Upper lobe of left lung (tissue), 6 donors: ENCODE results near the gene ADAM12. TPM values are rescaled to one million over a fixed set of nuclear protein-coding genes. Genes with fewer than 3 reads are reported as not detected.

ENCODE experiments used
- ATAC-seq, 2 donors: fragments of 200-7000 bp; cut with Tn5 transposase; one replicate each; pipeline ENCODE4 v1.9.1; 2022; ENCODE audit warnings: mild to moderate bottlenecking in 2 of 2, moderate library complexity in 2 of 2; ENCODE audit not compliant: low FRiP score in 2 of 2
- DNase-seq, 2 donors: peaks; one replicate each; pipeline ENCODE4 v3.0.0-alpha.2; 2019 to 2020
- H3K27ac ChIP-seq, 4 donors: fragments of 200-600 bp; sonication (generic); one replicate each; pipeline ENCODE4 v1.5.1; 2016 to 2019
- H3K27me3 ChIP-seq, 4 donors: fragments of 200-600 bp; sonication (generic); one replicate each; pipeline ENCODE4 v1.5.1; 2017 to 2019
- H3K36me3 ChIP-seq, 4 donors: fragments of 200-600 bp; sonication (generic); one replicate each; pipeline ENCODE4 v1.5.1; 2016 to 2019
- H3K4me1 ChIP-seq, 4 donors: fragments of 200-600 bp; sonication (generic); one replicate each; pipeline ENCODE4 v1.5.1; 2018 to 2019
- H3K4me3 ChIP-seq, 4 donors: fragments of 200-600 bp; sonication (generic); one replicate each; pipeline ENCODE4 v1.5.1; 2017 to 2019; ENCODE audit warnings: mild to moderate bottlenecking in 2 of 4, moderate library complexity in 1 of 4
- H3K9me3 ChIP-seq, 4 donors: fragments of 200-600 bp; sonication (generic); one replicate each; pipeline ENCODE4 v1.5.1; 2018 to 2019
- CTCF ChIP-seq, 6 experiments: fragments of 450-650 bp in 4 of 6; fragments of 200-600 bp in 2 of 6; sonication (generic) in 2 of 6; IDR thresholded peaks; one replicate each; pipeline ENCODE4 v1.5.1; 2016 to 2019; ENCODE audit warnings: antibody characterized with exemption in 6 of 6
- EP300 ChIP-seq, 4 donors: sonication (generic); formaldehyde crosslinking; IDR thresholded peaks; one replicate each; pipeline ENCODE4 v1.5.1; 2017; ENCODE audit warnings: antibody characterized with exemption in 4 of 4, control low read depth in 2 of 4
- POLR2A ChIP-seq, 4 donors: fragments of 450-650 bp; IDR thresholded peaks; one replicate each; pipeline ENCODE4 v1.5.1; 2016 to 2017; ENCODE audit warnings: antibody characterized with exemption in 4 of 4, mild to moderate bottlenecking in 2 of 4
- POLR2AphosphoS5 ChIP-seq, 2 donors: sonication (generic); formaldehyde crosslinking; IDR thresholded peaks; one replicate each; pipeline ENCODE4 v1.5.1; 2017; ENCODE audit warnings: antibody characterized with exemption in 2 of 2
- WGBS, 2 donors: methylation state at CpG; one replicate each; pipeline ENCODE4 v1.1.5; 2017 to 2018; 5-methylcytosine and 5-hydroxymethylcytosine counted together
- total RNA-seq, 6 donors: library from RNA; depleted of rRNA in 4 of 6; stranded (reverse); fragments of >200 nt in 4 of 6; gene quantifications; one replicate each; pipeline versions ENCODE4 v1.1.0 to v1.2.1, GENCODE V29; 2016 to 2021
- donor health status: DM: no; HTN: no; CAD: no; lungs with moderate emphysema.
- donor health status: DM: no; HTN: yes; CAD: no; lungs with severe emphysema.

The ADAM12 gene
- total RNA-seq, 6 donors from 2014 or later, result 0.44 to 3.7 (median 0.82) TPM

- TF ChIP-seq EP300 (IDR thresholded peaks at IDR 0.05) (no peak), POLR2AphosphoS5 (IDR thresholded peaks at IDR 0.05) (no peak), CTCF (IDR thresholded peaks at IDR 0.05) (no peak), POLR2A (IDR thresholded peaks at IDR 0.05) (no peak)
- Histone ChIP-seq H3K9me3 (no peaks in the 10 kb centered on the region), H3K36me3 (no peaks in the 10 kb centered on the region), H3K4me3 (no peak overlapping the region), H3K4me1 (no peaks in the 10 kb centered on the region), H3K27me3 (no peaks in the 10 kb centered on the region), H3K27ac (no peak overlapping the region)
- DNase-seq, result no peak
- 52 to 65% methylated on average over 1 of the region's 1 CpG for WGBS, 2 donors
- no peak for ATAC-seq
Observed at GRCh38 chr10:126122881-126123280, 265.4 kb downstream of the ADAM12 start.

GRCh38 chr10:126119599-126119998, 268.7 kb downstream of the ADAM12 start:
- no peak for TF ChIP-seq EP300 (IDR thresholded peaks at IDR 0.05)
- TF ChIP-seq POLR2A (IDR thresholded peaks at IDR 0.05), result no peak
- no peak for TF ChIP-seq CTCF (IDR thresholded peaks at IDR 0.05)
- TF ChIP-seq POLR2AphosphoS5 (IDR thresholded peaks at IDR 0.05), result no peak
- no peak for DNase-seq
- no peaks in the 10 kb centered on the region for H3K36me3 ChIP-seq
- no peaks in the 10 kb centered on the region for H3K4me1 ChIP-seq
- ATAC-seq, result no peak
- H3K9me3 ChIP-seq, result no peaks in the 10 kb centered on the region
- H3K27me3 ChIP-seq, result no peaks in the 10 kb centered on the region
- no peak overlapping the region for H3K27ac ChIP-seq
- WGBS, 2 donors, result 64 to 80% methylated on average over 3 of the region's 3 CpGs
- no peak overlapping the region for H3K4me3 ChIP-seq

- DNase-seq (no peak), ATAC-seq (no peak)
- WGBS, 2 donors, result 86 to 87% methylated on average over 4 of the region's 4 CpGs
- TF ChIP-seq EP300 (IDR thresholded peaks at IDR 0.05) (no peak), CTCF (IDR thresholded peaks at IDR 0.05) (no peak), POLR2AphosphoS5 (IDR thresholded peaks at IDR 0.05) (no peak), POLR2A (IDR thresholded peaks at IDR 0.05) (no peak)
- Histone ChIP-seq H3K27me3 (no peaks in the 10 kb centered on the region), H3K4me3 (no peak overlapping the region), H3K9me3 (no peaks in the 10 kb centered on the region), H3K36me3 (no peaks in the 10 kb centered on the region), H3K27ac (no peak overlapping the region), H3K4me1 (no peaks in the 10 kb centered on the region)
Observed at GRCh38 chr10:126118476-126118875, 269.8 kb downstream of the ADAM12 start.

- WGBS, 2 donors, result 50 to 54% methylated on average over 3 of the region's 3 CpGs
- Histone ChIP-seq H3K9me3 (no peaks in the 10 kb centered on the region), H3K27ac (no peak overlapping the region), H3K4me1 (no peaks in the 10 kb centered on the region), H3K27me3 (no peaks in the 10 kb centered on the region), H3K4me3 (no peak overlapping the region), H3K36me3 (no peaks in the 10 kb centered on the region)
- no peak for DNase-seq
- no peak for TF ChIP-seq POLR2AphosphoS5 (IDR thresholded peaks at IDR 0.05)
- TF ChIP-seq EP300 (IDR thresholded peaks at IDR 0.05), result no peak
- TF ChIP-seq CTCF (IDR thresholded peaks at IDR 0.05), result no peak
- no peak for TF ChIP-seq POLR2A (IDR thresholded peaks at IDR 0.05)
- no peak for ATAC-seq
Observed at GRCh38 chr10:126117196-126117595, 271.1 kb downstream of the ADAM12 start.

GRCh38 chr10:126115886-126116285, 272.4 kb downstream of the ADAM12 start:
- Histone ChIP-seq H3K9me3 (no peaks in the 10 kb centered on the region), H3K4me3 (no peak overlapping the region), H3K36me3 (no peaks in the 10 kb centered on the region), H3K27ac (no peak overlapping the region), H3K4me1 (no peaks in the 10 kb centered on the region), H3K27me3 (no peaks in the 10 kb centered on the region)
- 68 to 80% methylated on average over 6 of the region's 6 CpGs for WGBS, 2 donors
- no peak for ATAC-seq
- TF ChIP-seq POLR2A (IDR thresholded peaks at IDR 0.05) (no peak), POLR2AphosphoS5 (IDR thresholded peaks at IDR 0.05) (no peak), EP300 (IDR thresholded peaks at IDR 0.05) (no peak), CTCF (IDR thresholded peaks at IDR 0.05) (no peak)
- DNase-seq, result no peak
